Parietal lobe (tissue), 2 donors: Measurements from ENCODE around the gene BICD1. TPM values are rescaled to one million over a fixed set of nuclear protein-coding genes. Genes with fewer than 3 reads are reported as not detected.

Source experiments
- small RNA-seq: library from RNA; depleted of rRNA; stranded (forward); fragments of <200 nt; gene quantifications from one replicate; pipeline ENCODE3, GENCODE V24; 2014; ENCODE audit warnings: low replicate concordance
- total RNA-seq: library from RNA; depleted of rRNA; stranded (reverse); fragments of >200 nt; gene quantifications from one replicate; pipeline ENCODE4 v1.2.3, GENCODE V29; 2014

The BICD1 gene
- 146 TPM for total RNA-seq

GRCh38 chr12:32106517-32107358 lies at the start of gene BICD1:
TSS of gene BICD1 (plus strand) at chr12:32106847. CDS start at chr12:32107332, 485 bp downstream.

GRCh38 chr12:32399370-32400113 lies 292.9 kb downstream of the BICD1 start, which contains the start of gene FGD4:
TSS of gene FGD4 (plus strand) at chr12:32399558.

Small RNAs within 50 kb of the gene (small RNA-seq; reads per million reads assigned to genes)
- gene AC048344.2 (not detected), gene AC048344.3 (not detected), gene RF00019 (not detected)

Other genes starting within 250 kb of the BICD1 start
- gene RESF1, start 147.4 kb upstream of the BICD1 start, total RNA-seq: 85.4 TPM